Liver (tissue), 9 donors: Measurements from ENCODE around the gene ALDH9A1. TPM values are rescaled to one million over a fixed set of nuclear protein-coding genes. Genes with fewer than 3 reads are reported as not detected.
A peak's percentile ranks its signal among the peaks of the same experiment; 100 is the strongest.

ENCODE experiments used
- DNase-seq: peaks from one replicate; pipeline ENCODE4 v3.0.0-alpha.2; 2017; ENCODE audit warnings: low spot score
- H3K27ac ChIP-seq, 2 donors: one replicate each; pipeline ENCODE4 v1.7.0; 2013; ENCODE audit warnings: inconsistent platforms in 2 of 2, low read length in 2 of 2, control low read depth in 1 of 2, low read depth in 1 of 2, mild to moderate bottlenecking in 1 of 2
- H3K27me3 ChIP-seq, 4 donors: one replicate each; pipeline versions ENCODE4 v1.6.1 to v1.7.0; 2013; ENCODE audit warnings: low read length in 3 of 4, inconsistent platforms in 1 of 4, mild to moderate bottlenecking in 1 of 4, moderate library complexity in 1 of 4; ENCODE audit not compliant: control insufficient read depth in 4 of 4, insufficient read depth in 4 of 4
- H3K36me3 ChIP-seq, 4 donors: one replicate each; pipeline versions ENCODE4 v1.6.1 to v1.7.0; 2013; ENCODE audit warnings: low read length in 3 of 4, mild to moderate bottlenecking in 3 of 4, low read depth in 1 of 4, moderate library complexity in 1 of 4; ENCODE audit not compliant: control insufficient read depth in 4 of 4, insufficient read depth in 3 of 4
- H3K4me1 ChIP-seq, 4 donors: one replicate each; pipeline versions ENCODE4 v1.6.1 to v1.7.0; 2013; ENCODE audit warnings: low read length in 3 of 4, mild to moderate bottlenecking in 3 of 4, moderate library complexity in 1 of 4; ENCODE audit not compliant: control insufficient read depth in 4 of 4, insufficient read depth in 4 of 4
- H3K4me3 ChIP-seq, 3 donors: one replicate each; pipeline versions ENCODE4 v1.6.1 to v1.7.0; 2013; ENCODE audit warnings: low read length in 3 of 3, control low read depth in 1 of 3, low read depth in 1 of 3, mild to moderate bottlenecking in 1 of 3
- H3K9ac ChIP-seq, 2 donors: one replicate each; pipeline ENCODE4 v1.7.0; 2013; ENCODE audit warnings: low read length in 2 of 2, mild to moderate bottlenecking in 2 of 2, moderate library complexity in 2 of 2, control low read depth in 1 of 2, low read depth in 1 of 2
- H3K9me3 ChIP-seq, 4 donors: one replicate each; pipeline versions ENCODE4 v1.6.1 to v1.7.0; 2013; ENCODE audit warnings: low read length in 3 of 4; ENCODE audit not compliant: control insufficient read depth in 4 of 4
- FOXA1 ChIP-seq: IDR thresholded peaks from 2 replicates; pipeline ENCODE4 v1.6.1; 2016; ENCODE audit warnings: antibody characterized with exemption
- GABPA ChIP-seq, 2 donors: IDR thresholded peaks in 1 of 2; conservative IDR thresholded peaks in 1 of 2; 2 replicates each; pipeline ENCODE4 v1.6.1; 2016; ENCODE audit warnings: antibody characterized with exemption in 2 of 2, mild to moderate bottlenecking in 1 of 2, moderate library complexity in 1 of 2
- HNF4G ChIP-seq: IDR thresholded peaks from 2 replicates; pipeline ENCODE4 v1.6.1; 2016; ENCODE audit warnings: antibody characterized with exemption
- JUND ChIP-seq, 2 donors: IDR thresholded peaks; 2 replicates each; pipeline ENCODE4 v1.6.1; 2016; ENCODE audit warnings: antibody characterized with exemption in 2 of 2
- NR2F2 ChIP-seq: IDR thresholded peaks from 2 replicates; pipeline ENCODE4 v1.6.1; 2016; ENCODE audit warnings: antibody characterized with exemption
- REST ChIP-seq: IDR thresholded peaks from 2 replicates; pipeline ENCODE4 v1.6.1; 2016; ENCODE audit warnings: antibody characterized with exemption, mild to moderate bottlenecking
- RXRA ChIP-seq, 2 donors: IDR thresholded peaks; 2 replicates each; pipeline ENCODE4 v1.6.1; 2017 to 2018; ENCODE audit warnings: antibody characterized with exemption in 2 of 2, mild to moderate bottlenecking in 1 of 2
- SP1 ChIP-seq: IDR thresholded peaks from 2 replicates; pipeline ENCODE4 v1.6.1; 2018; ENCODE audit warnings: antibody characterized with exemption, mild to moderate bottlenecking
- TAF1 ChIP-seq: conservative IDR thresholded peaks from 2 replicates; pipeline ENCODE4 v1.6.1; 2016; ENCODE audit warnings: antibody characterized with exemption, mild to moderate bottlenecking
- ZBTB33 ChIP-seq: IDR thresholded peaks from 2 replicates; pipeline ENCODE4 v1.6.1; 2016; ENCODE audit warnings: antibody characterized with exemption
- WGBS: extraction: QIAGEN DNeasy Blood & Tissue Kit; methylation state at CpG from one replicate; pipeline ENCODE4 v1.1.7; 2013; 5-methylcytosine and 5-hydroxymethylcytosine counted together
- polyA plus RNA-seq, 2 donors: library from polyadenylated mRNA; stranded (reverse) in 1 of 2; unstranded in 1 of 2; fragments of 200-250 nt in 1 of 2; fragments of >200 nt in 1 of 2; fragmentation: Nextera tagmentation in 1 of 2; extraction: Ambion mirVana in 1 of 2; gene quantifications; one replicate each; pipeline versions ENCODE4 v1.2.1 to v1.2.3, GENCODE V29; 2013 to 2015
- total RNA-seq, 2 donors: library from RNA; depleted of rRNA; stranded (reverse); fragments of >200 nt; gene quantifications; one replicate each; pipeline ENCODE4 v1.2.3, GENCODE V29; 2014
- TF ChIP-seq, protein P1 (sequence below): IDR thresholded peaks from 2 replicates; pipeline ENCODE4 v1.6.1; 2016; ENCODE audit warnings: antibody characterized with exemption
- donor health status: healthy.
- donor health status: healthy.
- donor health status: healthy.
- donor health status: healthy.
- donor health status: healthy.

The ALDH9A1 gene
- total and polyA plus RNA-seq, 4 donors = 42.8 to 93.4 (median 79.8) TPM

DNA sequence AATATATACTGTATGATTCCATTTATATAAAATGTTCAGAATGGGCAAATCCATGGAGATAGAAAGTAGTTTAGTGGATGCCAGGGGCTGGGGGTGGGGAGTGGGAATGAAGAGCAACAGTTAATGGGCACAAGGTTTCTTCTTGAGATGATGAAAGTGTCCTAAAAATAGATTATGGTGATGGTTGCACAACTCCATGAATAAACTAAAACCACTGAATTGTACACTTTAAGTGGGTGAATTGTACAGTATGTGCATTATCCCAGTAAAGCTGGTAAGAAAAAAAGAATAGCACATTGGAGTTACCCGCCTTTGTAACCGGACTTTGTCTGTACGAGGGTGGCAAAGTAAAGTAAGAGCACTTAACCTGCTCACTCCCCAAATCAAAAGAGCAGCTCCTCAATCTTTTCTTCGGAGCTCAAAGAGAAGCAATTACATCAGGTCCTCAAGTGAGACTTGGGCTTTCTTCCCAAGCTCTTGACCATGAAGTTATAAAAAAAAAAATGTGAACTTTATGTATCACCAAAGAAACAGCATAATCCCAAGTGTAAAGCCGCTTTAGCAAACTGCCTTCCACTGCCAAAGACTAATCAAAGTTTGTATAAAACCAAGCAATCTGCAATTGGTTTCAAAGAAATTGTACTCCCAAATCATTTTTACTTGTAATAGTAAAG is 32.1 kb downstream of the ALDH9A1 start:
- H3K9me3 ChIP-seq = no peaks in the 10 kb centered on the region
- DNase-seq = no peak
- no peaks in the 10 kb centered on the region for H3K27me3 ChIP-seq
- no peak overlapping the region for H3K4me3 ChIP-seq
- no peak for TF ChIP-seq HNF4G
- no peak for TF ChIP-seq ZBTB33
- TF ChIP-seq JUND (IDR thresholded peaks at IDR 0.05) = no peak
- peak in 1 of 2 donors; percentile 19 for TF ChIP-seq RXRA (IDR thresholded peaks at IDR 0.05)
- TF ChIP-seq REST = no peak
- no peak overlapping the region for H3K27ac ChIP-seq
- peaks cover 6 to 73% (median 61%) of the 10 kb centered on the region in 4 donors for H3K36me3 ChIP-seq
- H3K9ac ChIP-seq = no peak overlapping the region
- WGBS = 61% methylated on average over 5 of the region's 5 CpGs
- H3K4me1 ChIP-seq = peaks cover 0 to 4% (median 1%) of the 10 kb centered on the region in 4 donors

GRCh38 chr1:165662186-165662585 is 36.2 kb downstream of the ALDH9A1 start:
- H3K36me3 ChIP-seq = peaks cover 5 to 59% (median 46%) of the 10 kb centered on the region in 4 donors
- peaks cover 0 to 4% (median 1%) of the 10 kb centered on the region in 4 donors for H3K4me1 ChIP-seq
- no peak overlapping the region for H3K27ac ChIP-seq
- H3K9me3 ChIP-seq = no peaks in the 10 kb centered on the region
- DNase-seq = no peak
- TF ChIP-seq FOXA1 (no peak), ZBTB33 (no peak), TAF1 (no peak), GABPA (IDR thresholded peaks at IDR 0.05 in 1 of 2, conservative IDR thresholded peaks at IDR 0.05 in 1 of 2) (no peak), HNF4G (no peak), SP1 (no peak), NR2F2 (no peak)
- TF ChIP-seq, protein P1, sequence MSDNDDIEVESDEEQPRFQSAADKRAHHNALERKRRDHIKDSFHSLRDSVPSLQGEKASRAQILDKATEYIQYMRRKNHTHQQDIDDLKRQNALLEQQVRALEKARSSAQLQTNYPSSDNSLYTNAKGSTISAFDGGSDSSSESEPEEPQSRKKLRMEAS = no peak
- H3K4me3 ChIP-seq = no peak overlapping the region
- WGBS = 70% methylated on average over 3 of the region's 3 CpGs
- H3K27me3 ChIP-seq = no peaks in the 10 kb centered on the region
- H3K9ac ChIP-seq = no peak overlapping the region
